ENCODE data around the gene RALGPS1. TPM values are rescaled to one million over a fixed set of nuclear protein-coding genes. Genes with fewer than 3 reads are reported as not detected.
A peak's percentile ranks its signal among the peaks of the same experiment; 100 is the strongest.

The RALGPS1 gene
- total RNA-seq, 6 donors from 2014 or later: 12.3 to 52.4 (median 17.1) TPM

DNA sequence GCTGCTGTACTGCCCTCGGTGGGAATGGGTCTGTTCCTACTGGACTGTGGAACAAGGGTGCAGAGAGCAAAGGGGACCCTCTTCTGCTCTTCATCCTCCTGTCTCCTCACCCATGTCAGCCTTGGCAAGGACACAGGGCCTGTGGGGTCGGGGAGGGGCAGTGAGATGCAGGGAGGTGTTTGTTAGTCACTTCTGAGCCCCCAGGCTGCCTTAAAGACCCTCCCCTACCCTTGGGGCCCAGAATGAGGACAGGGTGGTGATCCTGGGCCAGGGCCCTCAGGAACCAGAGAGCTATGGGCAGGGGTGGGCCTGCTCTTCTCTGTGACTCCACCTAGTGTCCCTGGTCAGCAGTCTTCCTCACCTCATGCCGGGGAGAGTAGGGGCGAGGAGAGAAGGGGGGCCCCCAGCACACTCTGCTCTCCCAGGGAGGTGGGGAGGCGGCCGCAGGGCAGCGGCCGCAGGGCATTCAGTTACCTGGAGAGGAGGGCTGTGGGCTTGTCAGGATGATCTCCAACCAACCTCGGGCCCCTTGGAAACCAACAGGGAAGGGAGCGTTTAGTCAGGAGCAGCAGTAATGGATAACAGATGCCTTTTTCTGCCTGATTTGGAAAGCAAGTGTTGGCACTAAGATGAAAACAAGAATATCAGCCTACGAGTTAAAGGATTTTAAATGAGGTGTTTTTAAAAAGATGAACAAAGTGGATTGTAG lies 288.0 kb downstream of the RALGPS1 start:
- Histone ChIP-seq H3K27me3 (no peaks in the 10 kb centered on the region), H3K27ac (no peak overlapping the region), H3K36me3 (no peaks in the 10 kb centered on the region), H3K9me3 (no peaks in the 10 kb centered on the region), H3K4me3 (no peak overlapping the region), H3K4me1 (peaks cover 9 to 16% (median 15%) of the 10 kb centered on the region in 4 donors)
- no peak for DNase-seq
- TF ChIP-seq, protein P1, sequence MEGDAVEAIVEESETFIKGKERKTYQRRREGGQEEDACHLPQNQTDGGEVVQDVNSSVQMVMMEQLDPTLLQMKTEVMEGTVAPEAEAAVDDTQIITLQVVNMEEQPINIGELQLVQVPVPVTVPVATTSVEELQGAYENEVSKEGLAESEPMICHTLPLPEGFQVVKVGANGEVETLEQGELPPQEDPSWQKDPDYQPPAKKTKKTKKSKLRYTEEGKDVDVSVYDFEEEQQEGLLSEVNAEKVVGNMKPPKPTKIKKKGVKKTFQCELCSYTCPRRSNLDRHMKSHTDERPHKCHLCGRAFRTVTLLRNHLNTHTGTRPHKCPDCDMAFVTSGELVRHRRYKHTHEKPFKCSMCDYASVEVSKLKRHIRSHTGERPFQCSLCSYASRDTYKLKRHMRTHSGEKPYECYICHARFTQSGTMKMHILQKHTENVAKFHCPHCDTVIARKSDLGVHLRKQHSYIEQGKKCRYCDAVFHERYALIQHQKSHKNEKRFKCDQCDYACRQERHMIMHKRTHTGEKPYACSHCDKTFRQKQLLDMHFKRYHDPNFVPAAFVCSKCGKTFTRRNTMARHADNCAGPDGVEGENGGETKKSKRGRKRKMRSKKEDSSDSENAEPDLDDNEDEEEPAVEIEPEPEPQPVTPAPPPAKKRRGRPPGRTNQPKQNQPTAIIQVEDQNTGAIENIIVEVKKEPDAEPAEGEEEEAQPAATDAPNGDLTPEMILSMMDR (IDR thresholded peaks at IDR 0.05): no peak
- no peak for TF ChIP-seq EP300 (IDR thresholded peaks at IDR 0.05)
- ATAC-seq (ENCODE audit: low FRiP score in 2 of 2): no peak
- 74 to 78% methylated on average over 3 to 10 of the region's 11 CpGs for WGBS, 2 donors

DNA sequence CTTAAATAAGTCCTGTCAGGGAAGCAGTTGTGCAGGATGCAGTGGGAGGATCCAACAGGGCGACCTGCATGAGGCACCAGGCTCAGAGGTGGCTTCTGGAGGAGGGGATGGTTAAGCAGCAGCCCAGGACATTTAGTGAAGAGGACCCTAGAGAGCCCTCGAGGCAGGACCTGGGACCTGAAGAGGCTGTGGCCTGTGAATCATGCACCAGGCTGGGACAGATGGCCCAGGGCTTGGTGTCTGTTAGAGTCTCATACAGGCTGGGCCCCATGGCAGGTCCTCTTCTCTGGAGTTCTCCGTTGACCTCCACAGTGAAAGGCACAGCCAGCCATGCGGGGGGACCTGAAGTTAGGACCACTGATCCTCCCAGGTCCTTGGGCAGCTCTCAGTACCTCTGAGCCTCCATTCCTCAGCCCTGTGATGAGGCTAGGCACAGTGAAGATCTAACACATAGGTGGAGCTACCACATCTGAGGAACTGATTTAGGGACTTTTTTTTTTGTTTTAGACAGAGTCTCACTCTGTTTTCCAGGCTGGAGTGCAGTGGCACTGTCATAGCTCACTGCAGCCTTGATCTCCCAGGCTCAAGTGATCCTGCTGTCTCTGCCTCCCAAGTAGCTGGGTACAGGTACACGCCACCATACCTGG lies 289.2 kb downstream of the RALGPS1 start:
- 83 to 87% methylated on average over 3 to 5 of the region's 5 CpGs for WGBS, 2 donors
- no peak for TF ChIP-seq POLR2AphosphoS5 (IDR thresholded peaks at IDR 0.05)
- TF ChIP-seq EP300 (IDR thresholded peaks at IDR 0.05): no peak
- TF ChIP-seq, protein P1 (IDR thresholded peaks at IDR 0.05): no peak
- no peak for TF ChIP-seq POLR2A (IDR thresholded peaks at IDR 0.05)
- no peak overlapping the region for H3K4me3 ChIP-seq
- H3K27ac ChIP-seq: no peak overlapping the region
- ATAC-seq (ENCODE audit: low FRiP score in 2 of 2) (no peak), DNase-seq (no peak)
- H3K27me3 ChIP-seq: no peaks in the 10 kb centered on the region
- no peaks in the 10 kb centered on the region for H3K9me3 ChIP-seq
- no peaks in the 10 kb centered on the region for H3K36me3 ChIP-seq
- H3K4me1 ChIP-seq: peaks cover 4 to 7% (median 6%) of the 10 kb centered on the region in 4 donors

DNA sequence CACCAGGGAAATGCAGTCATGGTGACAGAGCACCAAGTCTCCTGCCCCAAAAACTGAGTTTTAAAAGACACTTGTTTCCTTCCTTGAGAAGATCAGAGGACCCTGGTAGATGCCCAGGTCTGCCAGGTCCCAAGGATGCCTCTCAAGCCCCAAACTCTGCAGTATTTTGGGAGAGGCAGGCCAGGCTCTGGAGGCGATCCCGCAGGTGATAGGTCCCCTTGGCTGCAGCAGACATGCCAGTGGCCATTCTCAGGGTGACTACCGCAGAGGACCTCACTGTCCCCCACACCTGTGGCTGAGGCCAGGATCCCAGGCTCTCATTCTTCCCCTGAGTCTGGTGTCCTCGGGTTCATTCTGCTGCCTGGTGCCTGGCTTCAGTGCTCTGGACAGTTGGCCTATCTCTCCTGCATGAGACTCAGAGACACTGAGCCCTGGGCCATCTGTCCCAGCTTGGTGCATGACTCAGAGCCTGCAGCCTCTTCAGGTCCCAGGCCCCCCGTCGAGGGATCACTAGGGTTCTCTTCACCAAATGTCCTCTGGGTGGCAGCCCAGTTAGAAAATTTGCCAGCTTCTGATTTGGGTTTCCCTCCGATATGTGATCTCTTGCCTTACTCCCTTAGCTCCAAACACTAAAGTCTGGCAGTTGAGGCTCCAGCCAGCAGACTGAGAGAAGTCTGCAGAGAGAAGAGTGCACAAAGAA lies 290.3 kb downstream of the RALGPS1 start:
- H3K4me1 ChIP-seq: peaks cover 0 to 1% (median 0%) of the 10 kb centered on the region in 4 donors
- no peaks in the 10 kb centered on the region for H3K9me3 ChIP-seq
- H3K27ac ChIP-seq: no peak overlapping the region
- H3K4me3 ChIP-seq: no peak overlapping the region
- DNase-seq: no peak
- TF ChIP-seq, protein P1 (IDR thresholded peaks at IDR 0.05): peak in 1 of 6 experiments; percentile 11
- TF ChIP-seq EP300 (IDR thresholded peaks at IDR 0.05): no peak
- TF ChIP-seq POLR2A (IDR thresholded peaks at IDR 0.05): no peak
- no peak for TF ChIP-seq POLR2AphosphoS5 (IDR thresholded peaks at IDR 0.05)
- no peak for ATAC-seq (ENCODE audit: low FRiP score in 2 of 2)
- WGBS, 2 donors: 74 to 83% methylated on average over 4 to 7 of the region's 7 CpGs
- no peaks in the 10 kb centered on the region for H3K36me3 ChIP-seq
- H3K27me3 ChIP-seq: no peaks in the 10 kb centered on the region

DNA sequence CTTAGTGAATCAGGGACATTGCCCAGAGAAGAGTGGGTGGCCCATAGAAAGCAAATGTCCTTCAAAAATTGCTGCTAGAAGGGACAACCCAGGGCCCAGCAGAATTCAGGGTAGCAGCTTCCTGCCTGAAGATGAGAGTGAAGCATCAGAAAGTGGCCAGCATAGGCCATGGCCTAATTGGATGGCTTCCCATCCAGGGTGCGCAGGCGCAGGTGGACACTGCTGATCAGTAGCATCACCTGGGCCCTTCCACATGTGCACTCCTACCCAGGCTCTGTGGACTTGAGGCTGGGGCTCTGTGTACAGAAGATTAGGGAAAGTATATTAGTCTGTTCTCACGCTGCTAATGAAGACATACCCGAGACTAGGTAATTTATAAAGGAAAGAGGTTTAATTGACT lies 291.4 kb downstream of the RALGPS1 start:
- ATAC-seq (ENCODE audit: low FRiP score in 2 of 2) (no peak), DNase-seq (no peak)
- TF ChIP-seq POLR2A (IDR thresholded peaks at IDR 0.05): no peak
- H3K27me3 ChIP-seq: no peaks in the 10 kb centered on the region
- peaks cover 0 to 3% (median 0%) of the 10 kb centered on the region in 4 donors for H3K4me1 ChIP-seq
- 91 to 100% methylated on average over 4 of the region's 4 CpGs for WGBS, 2 donors
- H3K27ac ChIP-seq: no peak overlapping the region
- H3K9me3 ChIP-seq: no peaks in the 10 kb centered on the region
- no peaks in the 10 kb centered on the region for H3K36me3 ChIP-seq
- no peak overlapping the region for H3K4me3 ChIP-seq

DNA sequence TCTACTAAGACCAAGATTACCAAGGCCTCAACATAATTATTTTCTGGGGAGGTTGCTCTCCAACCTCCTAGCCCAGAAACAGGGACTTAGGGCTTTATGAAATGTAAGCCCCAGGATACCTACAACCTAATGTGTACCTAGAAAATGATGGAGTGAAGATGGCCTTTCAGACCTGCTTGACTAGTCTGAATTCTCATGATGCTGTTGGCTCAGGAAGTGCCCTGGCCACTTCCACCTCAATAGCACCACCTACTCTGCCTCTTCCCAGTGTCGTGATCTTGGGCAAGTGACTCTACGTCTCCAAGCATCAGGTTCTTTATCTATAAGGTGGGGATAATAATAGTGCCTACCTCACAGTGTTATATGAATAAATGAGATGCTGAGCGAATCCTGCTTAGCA lies 292.1 kb downstream of the RALGPS1 start:
- WGBS, 2 donors: 93% methylated on average over 3 of the region's 3 CpGs
- H3K9me3 ChIP-seq: no peaks in the 10 kb centered on the region
- TF ChIP-seq, protein P1 (IDR thresholded peaks at IDR 0.05): no peak
- no peak for TF ChIP-seq POLR2A (IDR thresholded peaks at IDR 0.05)
- no peak for TF ChIP-seq POLR2AphosphoS5 (IDR thresholded peaks at IDR 0.05)
- no peak for TF ChIP-seq EP300 (IDR thresholded peaks at IDR 0.05)
- no peak overlapping the region for H3K27ac ChIP-seq
- DNase-seq (no peak), ATAC-seq (ENCODE audit: low FRiP score in 2 of 2) (no peak)
- no peak overlapping the region for H3K4me3 ChIP-seq
- no peaks in the 10 kb centered on the region for H3K36me3 ChIP-seq
- H3K4me1 ChIP-seq: peaks cover 0 to 3% (median 0%) of the 10 kb centered on the region in 4 donors
- no peaks in the 10 kb centered on the region for H3K27me3 ChIP-seq
